ENCODE measurements around the gene PPP2R3B. TPM values are rescaled to one million over a fixed set of nuclear protein-coding genes. Genes with fewer than 3 reads are reported as not detected.
"Not testable (repeated sequence)": the region's sequence is repeated elsewhere in the genome, so short reads cannot be mapped to it uniquely, and the experiment has no call there.

PPP2R3B gene
- total and polyA plus RNA-seq, 7 donors = 2.1 to 16.1 (median 5.4) TPM

- intact Hi-C loops (cut with DNase I) = loop anchor here (10.0 kb wide), 1 partner anchor 1210 kb away; the partner anchor contains the start of gene AKAP17A
- no peak for TF ChIP-seq POLR2AphosphoS5 (IDR thresholded peaks at IDR 0.05)
- TF ChIP-seq, protein P1, sequence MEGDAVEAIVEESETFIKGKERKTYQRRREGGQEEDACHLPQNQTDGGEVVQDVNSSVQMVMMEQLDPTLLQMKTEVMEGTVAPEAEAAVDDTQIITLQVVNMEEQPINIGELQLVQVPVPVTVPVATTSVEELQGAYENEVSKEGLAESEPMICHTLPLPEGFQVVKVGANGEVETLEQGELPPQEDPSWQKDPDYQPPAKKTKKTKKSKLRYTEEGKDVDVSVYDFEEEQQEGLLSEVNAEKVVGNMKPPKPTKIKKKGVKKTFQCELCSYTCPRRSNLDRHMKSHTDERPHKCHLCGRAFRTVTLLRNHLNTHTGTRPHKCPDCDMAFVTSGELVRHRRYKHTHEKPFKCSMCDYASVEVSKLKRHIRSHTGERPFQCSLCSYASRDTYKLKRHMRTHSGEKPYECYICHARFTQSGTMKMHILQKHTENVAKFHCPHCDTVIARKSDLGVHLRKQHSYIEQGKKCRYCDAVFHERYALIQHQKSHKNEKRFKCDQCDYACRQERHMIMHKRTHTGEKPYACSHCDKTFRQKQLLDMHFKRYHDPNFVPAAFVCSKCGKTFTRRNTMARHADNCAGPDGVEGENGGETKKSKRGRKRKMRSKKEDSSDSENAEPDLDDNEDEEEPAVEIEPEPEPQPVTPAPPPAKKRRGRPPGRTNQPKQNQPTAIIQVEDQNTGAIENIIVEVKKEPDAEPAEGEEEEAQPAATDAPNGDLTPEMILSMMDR (IDR thresholded peaks at IDR 0.05) = no peak
- TF ChIP-seq POLR2A (IDR thresholded peaks at IDR 0.05) = no peak
- TF ChIP-seq EP300 (IDR thresholded peaks at IDR 0.05) = no peak
- DNase-seq = no peak
- peaks cover 0 to 15% (median 12%) of the 10 kb centered on the region in 4 donors for H3K4me1 ChIP-seq
- H3K36me3 ChIP-seq = no peaks in the 10 kb centered on the region
- WGBS, 2 donors = 87 to 88% methylated on average over 9 of the region's 9 CpGs
- H3K4me3 ChIP-seq = no peak overlapping the region
- no peaks in the 10 kb centered on the region for H3K9me3 ChIP-seq
- no peak overlapping the region for H3K27ac ChIP-seq
- H3K27me3 ChIP-seq = no peaks in the 10 kb centered on the region
These were observed 1.8 kb downstream of the PPP2R3B start for GRCh38 chrX:384861-385260.

DNA sequence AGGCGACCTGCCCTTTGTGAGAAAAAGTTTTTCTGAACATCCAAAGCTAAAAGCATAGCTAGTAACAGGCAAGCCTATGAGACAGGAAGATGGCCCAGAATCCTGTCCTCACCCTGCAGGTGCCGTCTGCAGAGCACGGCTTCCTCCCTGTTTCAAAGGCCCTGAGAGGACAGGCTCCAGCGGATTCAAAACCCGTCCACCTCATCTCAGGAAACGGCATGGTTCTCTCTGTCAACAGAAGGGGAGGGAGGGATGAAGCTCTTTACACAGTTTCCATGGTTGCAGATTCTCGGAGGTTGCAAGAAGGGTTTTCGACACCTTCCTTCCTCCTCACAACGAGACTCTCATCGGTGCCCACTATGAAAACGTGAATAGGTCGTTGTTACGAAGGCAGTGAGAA, 8.3 kb downstream of the PPP2R3B start:
- TF ChIP-seq, protein P1 (IDR thresholded peaks at IDR 0.05) = no peak
- TF ChIP-seq POLR2AphosphoS5 (IDR thresholded peaks at IDR 0.05) (no peak), EP300 (IDR thresholded peaks at IDR 0.05) (no peak), POLR2A (IDR thresholded peaks at IDR 0.05) (no peak)
- Histone ChIP-seq H3K27me3 (peaks cover 0 to 27% (median 21%) of the 10 kb centered on the region in 3 donors), H3K4me1 (peaks cover 0 to 12% (median 11%) of the 10 kb centered on the region in 4 donors), H3K9me3 (no peaks in the 10 kb centered on the region), H3K4me3 (no peak overlapping the region), H3K36me3 (no peaks in the 10 kb centered on the region), H3K27ac (no peak overlapping the region)
- DNase-seq = no peak
- intact Hi-C loops (cut with DNase I) = no loop called here
- WGBS, 2 donors = 73 to 84% methylated on average over 13 of the region's 13 CpGs

DNA sequence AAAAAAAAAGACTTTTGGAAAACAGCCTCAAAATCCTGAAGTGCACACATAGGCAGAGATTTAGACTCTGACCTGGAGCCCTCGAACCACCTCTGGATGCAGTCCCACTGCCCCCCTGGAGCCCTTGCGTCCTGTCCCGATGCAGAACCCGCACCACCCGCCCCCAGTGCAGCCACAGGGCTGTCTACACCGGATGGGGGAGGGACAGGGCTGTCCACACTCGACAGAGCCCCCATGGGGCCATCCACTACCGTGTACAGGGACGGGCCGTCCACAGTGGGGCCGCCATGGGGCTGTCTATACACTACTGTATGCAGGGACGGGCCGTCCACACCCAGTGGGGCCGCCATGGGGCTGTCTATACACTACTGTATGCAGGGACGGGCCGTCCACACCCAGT, 10.5 kb downstream of the PPP2R3B start:
- H3K4me3 ChIP-seq; DNase-seq; H3K9me3 ChIP-seq; H3K27ac ChIP-seq; H3K36me3 ChIP-seq; intact Hi-C loops (cut with DNase I): not testable (repeated sequence)
- H3K27me3 ChIP-seq = peaks cover 10 to 49% (median 41%) of the 10 kb centered on the region in 3 donors
- peaks cover 0 to 21% (median 19%) of the 10 kb centered on the region in 4 donors for H3K4me1 ChIP-seq
- WGBS, 2 donors = 93 to 95% methylated on average over 14 to 15 of the region's 16 CpGs

GRCh38 chrX:375181-376036, 11.3 kb downstream of the PPP2R3B start:
- WGBS, 2 donors = 50 to 74% methylated on average over 38 of the region's 38 CpGs
- H3K4me1 ChIP-seq = peaks cover 0 to 21% (median 19%) of the 10 kb centered on the region in 4 donors
- DNase-seq = no peak
- H3K4me3 ChIP-seq = no peak overlapping the region
- intact Hi-C loops (cut with DNase I) = no loop called here
- no peak overlapping the region for H3K27ac ChIP-seq
- H3K9me3 ChIP-seq = no peaks in the 10 kb centered on the region
- no peaks in the 10 kb centered on the region for H3K36me3 ChIP-seq
- TF ChIP-seq POLR2A (IDR thresholded peaks at IDR 0.05) (no peak), POLR2AphosphoS5 (IDR thresholded peaks at IDR 0.05) (no peak), EP300 (IDR thresholded peaks at IDR 0.05) (no peak)
- TF ChIP-seq, protein P1 (IDR thresholded peaks at IDR 0.05) = no peak
- H3K27me3 ChIP-seq = peaks cover 10 to 56% (median 44%) of the 10 kb centered on the region in 3 donors

DNA sequence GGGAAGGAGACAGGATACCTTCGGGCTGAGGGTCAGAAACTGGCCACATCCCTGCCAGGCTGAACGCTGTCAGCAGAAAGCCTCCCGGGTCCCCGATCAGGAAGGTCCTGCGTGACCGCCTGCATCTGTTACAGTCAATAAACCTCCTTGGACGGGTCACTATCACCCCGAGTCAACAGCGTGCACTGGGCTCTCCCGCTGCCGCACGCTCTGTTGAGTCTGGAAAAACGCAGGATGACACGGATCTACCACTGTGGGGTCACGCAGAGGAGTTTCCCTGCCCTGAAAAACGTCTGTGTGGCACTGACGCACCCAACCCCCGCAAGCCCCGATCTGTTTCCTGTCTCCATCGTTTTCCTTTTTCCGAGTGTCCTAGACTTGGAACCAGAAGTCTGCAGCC, 12.1 kb downstream of the PPP2R3B start:
- intact Hi-C loops (cut with DNase I) = no loop called here
- 4 to 9% methylated on average over 21 of the region's 21 CpGs for WGBS, 2 donors
- Histone ChIP-seq H3K4me1 (peaks cover 0 to 21% (median 19%) of the 10 kb centered on the region in 4 donors), H3K36me3 (no peaks in the 10 kb centered on the region), H3K27ac (no peak overlapping the region), H3K27me3 (peaks cover 10 to 59% (median 44%) of the 10 kb centered on the region in 3 donors), H3K9me3 (no peaks in the 10 kb centered on the region), H3K4me3 (no peak overlapping the region)
- TF ChIP-seq POLR2AphosphoS5 (IDR thresholded peaks at IDR 0.05) (no peak), EP300 (IDR thresholded peaks at IDR 0.05) (no peak), POLR2A (IDR thresholded peaks at IDR 0.05) (no peak)
- TF ChIP-seq, protein P1 (IDR thresholded peaks at IDR 0.05) = no peak
- no peak for DNase-seq
